ENCODE results near the gene SUPT7L.

GRCh38 chr2:27652790-27653189 is 10.6 kb downstream of the SUPT7L start:
- no peak for TF ChIP-seq EZH2phosphoT487 (IDR thresholded peaks at IDR 0.05; ENCODE audit: borderline replicate concordance, low read depth, low read length)
- no peak for TF ChIP-seq CTCF (conservative IDR thresholded peaks at IDR 0.05; ENCODE audit: low read length)
